Measurements from ENCODE around the gene NHS. TPM values are rescaled to one million over a fixed set of nuclear protein-coding genes. Genes with fewer than 3 reads are reported as not detected.

The NHS gene
- total and polyA plus RNA-seq, 2 of the 4 experiments (the other 2 are of a cell fraction), result 0.36 to 0.90 TPM

GRCh38 chrX:17725181-17725580 is 350.2 kb downstream of the NHS start:
- intact Hi-C loops (cut with micrococcal nuclease) (no loop called here), in situ Hi-C loops (cut with MboI; ENCODE audit: low sequenced_read_pairs) (no loop called here), dilution Hi-C loops (cut with HindIII; ENCODE audit: low sequenced_read_pairs, unreplicated experiment) (no loop called here)
- H4K20me1 ChIP-seq (ENCODE audit: insufficient read depth, low read length), result no peaks in the 10 kb centered on the region
- no peak overlapping the region for H2AFZ ChIP-seq (replicated peaks; ENCODE audit: low read length, poor library complexity)
- ChIA-PET CTCF (no interaction called here), POLR2A (ENCODE audit: unreplicated experiment) (no interaction called here)
- H3K4me2 ChIP-seq (ENCODE audit: low read depth, low read length), result no peak overlapping the region
- no peak for DNase-seq
- H3K27me3 ChIP-seq (ENCODE audit: control insufficient read depth, insufficient read depth, low read length), result no peaks in the 10 kb centered on the region
- H3K79me1 ChIP-seq (ENCODE audit: low read depth in 1 of 2, low read length in 2 of 2), result no peaks in the 10 kb centered on the region; a peak in 1 of 4 replicates
- WGBS, 2 experiments (ENCODE audit: extremely low coverage in 2 of 2, insufficient read length in 1 of 2), result 69% methylated on average over 2 of the region's 2 CpGs; no CpG with 5 or more reads in 1 of the 2 experiments
- no peak overlapping the region for H2BK20ac ChIP-seq (ENCODE audit: low read depth, low read length)
- no peak overlapping the region for H4K5ac ChIP-seq (ENCODE audit: low read depth, low read length)
- H3K18ac ChIP-seq (ENCODE audit: low read depth, low read length), result no peak overlapping the region
- peaks cover 7% of the 10 kb centered on the region; the same call in 1 of the 2 replicates for H3K36me3 ChIP-seq (ENCODE audit: control insufficient read depth, insufficient read depth, low read length)
- no peaks in the 10 kb centered on the region for H3K9me1 ChIP-seq (ENCODE audit: insufficient read depth, low read length)
- H3K27ac ChIP-seq (ENCODE audit: insufficient read depth, low read length), result no peak overlapping the region
- no peak overlapping the region for H3K9ac ChIP-seq (ENCODE audit: low read depth, low read length)
- no peak for ATAC-seq (ENCODE audit: low read depth)
- no peak overlapping the region for H2AK9ac ChIP-seq (replicated peaks; ENCODE audit: low read depth, low read length, poor library complexity)
- H2BK120ac ChIP-seq (ENCODE audit: low read depth, low read length), result no peak overlapping the region
- no peak for TF ChIP-seq MAZ (IDR thresholded peaks at IDR 0.05; ENCODE audit: borderline replicate concordance, low read depth, low read length)
- TF ChIP-seq FOS (IDR thresholded peaks at IDR 0.05; ENCODE audit: low read depth, low read length), result no peak
- TF ChIP-seq CHD1 (IDR thresholded peaks at IDR 0.05; ENCODE audit: low read depth, low read length), result no peak
- TF ChIP-seq ELK1 (IDR thresholded peaks at IDR 0.05; ENCODE audit: borderline replicate concordance, low read depth, low read length), result no peak
- TF ChIP-seq USF2 (IDR thresholded peaks at IDR 0.05; ENCODE audit: low read depth, low read length), result no peak
- TF ChIP-seq SMC3 (IDR thresholded peaks at IDR 0.05; ENCODE audit: low read depth, low read length), result no peak
- TF ChIP-seq CTCF (conservative IDR thresholded peaks at IDR 0.05; ENCODE audit: low read depth, low read length), result no peak
- TF ChIP-seq MXI1 (IDR thresholded peaks at IDR 0.05; ENCODE audit: borderline replicate concordance, low read depth, low read length), result no peak
- no peak for TF ChIP-seq RCOR1 (IDR thresholded peaks at IDR 0.05; ENCODE audit: insufficient replicate concordance, low read length)
- no peak for TF ChIP-seq RFX5 (IDR thresholded peaks at IDR 0.05; ENCODE audit: low read depth, low read length)
- TF ChIP-seq POLR2A (IDR thresholded peaks at IDR 0.05; ENCODE audit: low read depth, low read length), result no peak
- TF ChIP-seq BHLHE40 (IDR thresholded peaks at IDR 0.05; ENCODE audit: low read depth, low read length), result no peak
- no peak for TF ChIP-seq NFE2L2 (IDR thresholded peaks at IDR 0.05; ENCODE audit: low read depth, low read length)
- TF ChIP-seq CEBPB (IDR thresholded peaks at IDR 0.05; ENCODE audit: low read depth, low read length), result no peak
- no peak for TF ChIP-seq RAD21 (IDR thresholded peaks at IDR 0.05; ENCODE audit: low read length)
- TF ChIP-seq MAFK (IDR thresholded peaks at IDR 0.05; ENCODE audit: low read depth, low read length), result no peak
- no peaks in the 10 kb centered on the region for H3K4me1 ChIP-seq (ENCODE audit: control insufficient read depth, insufficient read depth, low read length)
- H2BK15ac ChIP-seq (ENCODE audit: low read depth, low read length), result no peak overlapping the region
- no peak overlapping the region for H2BK5ac ChIP-seq (ENCODE audit: low read depth, low read length, poor library complexity, severe bottlenecking)
- no peak overlapping the region for H3K4me3 ChIP-seq (ENCODE audit: insufficient read depth, low read depth, low read length)
- no peak overlapping the region for H3K14ac ChIP-seq (replicated peaks; ENCODE audit: low read depth, low read length)
- H3K56ac ChIP-seq (ENCODE audit: extremely low read depth, insufficient read depth, low read length), result no peak overlapping the region
- no peak overlapping the region for H4K8ac ChIP-seq (ENCODE audit: low read depth in 2 of 2, low read length in 2 of 2)
- H3K9me3 ChIP-seq (ENCODE audit: control insufficient read depth, insufficient read depth, low read length), result no peaks in the 10 kb centered on the region
- H3K4ac ChIP-seq (ENCODE audit: low read depth, low read length), result no peak overlapping the region
- no peak overlapping the region for H4K91ac ChIP-seq (ENCODE audit: insufficient read depth, low read depth, low read length)
- no peak overlapping the region for H3K23ac ChIP-seq (ENCODE audit: low read depth, low read length)
- BruUV-seq (replicated peaks), result no TSS peak
- H2AK5ac ChIP-seq (ENCODE audit: low read depth, low read length), result no peak overlapping the region
